Vagina (tissue), 2 donors: ENCODE data around the gene PI4KA.

ENCODE experiments used
- CTCF ChIP-seq, 3 experiments: fragments of 450-650 bp in 2 of 3; fragments of 200-600 bp in 1 of 3; sonication (generic) in 1 of 3; IDR thresholded peaks; one replicate each; pipeline ENCODE4 v1.5.1; 2017 to 2019; ENCODE audit warnings: antibody characterized with exemption in 3 of 3, mild to moderate bottlenecking in 2 of 3, moderate library complexity in 2 of 3
- POLR2A ChIP-seq, 2 donors: fragments of 450-650 bp; IDR thresholded peaks; one replicate each; pipeline ENCODE4 v1.6.1; 2017; ENCODE audit warnings: antibody characterized with exemption in 2 of 2, mild to moderate bottlenecking in 2 of 2, moderate library complexity in 2 of 2

- TF ChIP-seq CTCF (IDR thresholded peaks at IDR 0.05) (no peak), POLR2A (IDR thresholded peaks at IDR 0.05) (no peak)
These were observed 108.0 kb downstream of the PI4KA start for GRCh38 chr22:20750461-20751184.
